ENCODE measurements around the gene FADS2.
A peak's percentile ranks its signal among the peaks of the same experiment; 100 is the strongest.

Gene FADS2

DNA sequence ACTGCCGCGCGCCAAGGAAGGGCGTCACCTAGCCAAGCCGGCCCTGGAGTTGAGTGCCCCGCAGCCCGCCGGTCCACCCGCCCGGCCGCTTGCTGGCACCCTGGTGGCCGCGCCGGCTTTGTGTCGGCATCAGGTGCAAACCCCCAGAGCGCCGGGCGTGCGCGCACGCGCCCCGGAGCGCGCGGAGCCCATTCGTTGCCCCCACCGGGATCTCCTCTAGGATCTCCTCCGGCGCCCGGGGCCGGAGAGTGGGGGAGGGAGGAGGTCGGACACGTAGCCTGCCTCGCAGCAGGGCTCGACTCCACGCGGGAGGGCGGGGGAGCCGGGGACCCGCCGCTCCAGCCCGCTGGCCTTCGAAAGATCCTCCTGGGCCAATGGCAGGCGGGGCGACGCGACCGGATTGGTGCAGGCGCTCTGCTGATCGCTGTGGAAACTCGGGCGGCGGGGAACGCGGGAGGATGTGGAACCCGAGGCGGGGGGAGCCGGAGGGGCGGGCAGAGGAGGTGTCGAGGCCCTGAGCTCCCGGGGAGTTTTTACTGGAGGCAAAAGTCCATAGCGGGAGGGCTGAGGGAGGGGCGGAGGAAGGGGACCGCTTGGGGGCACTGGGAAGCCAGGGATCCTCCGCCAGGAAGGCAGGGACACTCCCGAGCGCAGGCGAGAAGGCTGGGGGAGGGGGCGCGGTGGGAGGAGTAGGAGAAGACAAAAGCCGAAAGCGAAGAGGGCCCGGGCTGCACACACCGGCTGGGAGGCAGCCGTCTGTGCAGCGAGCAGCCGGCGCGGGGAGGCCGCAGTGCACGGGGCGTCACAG, at the start of gene FADS2:
FADS2 (plus strand) TSS at position 730 of the 808 bp plus-strand sequence. CDS start 91 bp downstream, outside the sequence.
- peak; percentile 26 for DNase-seq (ENCODE audit: low read depth)

DNA sequence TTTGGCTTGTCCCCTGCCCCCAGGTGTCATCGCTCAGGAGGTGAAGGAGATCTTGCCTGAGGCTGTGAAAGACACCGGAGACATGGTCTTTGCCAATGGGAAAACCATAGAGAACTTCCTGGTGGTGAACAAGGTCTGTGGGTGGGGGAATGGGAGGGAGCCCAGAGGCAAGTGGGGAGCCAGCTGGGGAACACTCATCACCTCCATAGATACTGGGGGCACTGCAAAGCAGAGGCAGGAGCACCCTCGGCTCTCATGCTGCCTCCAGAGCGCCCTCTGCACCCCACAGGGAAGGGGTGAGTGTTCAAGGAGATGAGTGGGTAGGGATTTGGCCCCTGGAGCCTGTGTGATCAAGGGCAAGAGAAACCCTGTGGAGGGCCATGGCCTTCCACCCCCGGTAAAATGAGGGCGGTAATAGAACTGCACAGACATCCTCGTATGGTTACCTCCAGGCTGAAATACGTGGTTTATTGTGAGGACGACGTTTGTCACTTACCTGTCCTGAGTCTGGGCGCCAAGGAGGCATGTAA, 49.7 kb upstream of the FADS2 start:
- DNase-seq (ENCODE audit: low read depth): no peak

DNA sequence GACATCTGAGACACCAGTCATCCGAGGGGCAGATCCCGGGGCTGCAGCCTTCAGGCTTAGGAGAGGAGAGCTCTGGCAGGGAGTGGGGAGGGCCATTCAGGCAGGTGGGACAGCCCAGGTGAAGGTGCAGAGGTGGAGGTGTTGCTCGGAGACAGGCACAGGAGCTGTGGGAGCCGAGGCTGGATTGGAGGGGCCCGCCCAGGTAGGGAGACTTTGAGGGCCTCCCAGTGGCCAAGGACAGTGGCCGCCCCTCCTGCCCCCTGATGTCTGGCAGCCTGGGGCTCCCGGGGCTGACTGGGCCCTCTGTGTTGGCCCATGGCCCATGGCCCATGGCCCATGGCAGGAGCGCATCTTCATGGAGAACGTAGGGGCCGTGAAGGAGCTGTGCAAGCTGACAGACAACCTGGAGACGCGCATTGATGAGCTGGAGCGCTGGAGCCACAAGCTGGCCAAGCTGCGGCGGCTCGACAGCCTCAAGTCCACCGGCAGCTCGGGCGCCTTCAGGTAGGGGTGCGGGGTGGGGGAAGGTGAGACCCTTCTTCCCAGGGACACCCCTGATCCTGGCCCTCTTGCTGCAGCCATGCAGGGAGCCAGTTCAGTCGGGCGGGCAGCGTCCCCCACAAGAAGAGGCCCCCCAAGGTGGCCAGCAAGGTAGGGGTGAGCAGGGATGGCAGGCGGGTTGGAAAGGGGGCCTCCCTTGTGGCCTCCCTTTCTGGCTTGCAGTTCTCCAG, 49.0 kb upstream of the FADS2 start:
- DNase-seq (ENCODE audit: low read depth): no peak

DNA sequence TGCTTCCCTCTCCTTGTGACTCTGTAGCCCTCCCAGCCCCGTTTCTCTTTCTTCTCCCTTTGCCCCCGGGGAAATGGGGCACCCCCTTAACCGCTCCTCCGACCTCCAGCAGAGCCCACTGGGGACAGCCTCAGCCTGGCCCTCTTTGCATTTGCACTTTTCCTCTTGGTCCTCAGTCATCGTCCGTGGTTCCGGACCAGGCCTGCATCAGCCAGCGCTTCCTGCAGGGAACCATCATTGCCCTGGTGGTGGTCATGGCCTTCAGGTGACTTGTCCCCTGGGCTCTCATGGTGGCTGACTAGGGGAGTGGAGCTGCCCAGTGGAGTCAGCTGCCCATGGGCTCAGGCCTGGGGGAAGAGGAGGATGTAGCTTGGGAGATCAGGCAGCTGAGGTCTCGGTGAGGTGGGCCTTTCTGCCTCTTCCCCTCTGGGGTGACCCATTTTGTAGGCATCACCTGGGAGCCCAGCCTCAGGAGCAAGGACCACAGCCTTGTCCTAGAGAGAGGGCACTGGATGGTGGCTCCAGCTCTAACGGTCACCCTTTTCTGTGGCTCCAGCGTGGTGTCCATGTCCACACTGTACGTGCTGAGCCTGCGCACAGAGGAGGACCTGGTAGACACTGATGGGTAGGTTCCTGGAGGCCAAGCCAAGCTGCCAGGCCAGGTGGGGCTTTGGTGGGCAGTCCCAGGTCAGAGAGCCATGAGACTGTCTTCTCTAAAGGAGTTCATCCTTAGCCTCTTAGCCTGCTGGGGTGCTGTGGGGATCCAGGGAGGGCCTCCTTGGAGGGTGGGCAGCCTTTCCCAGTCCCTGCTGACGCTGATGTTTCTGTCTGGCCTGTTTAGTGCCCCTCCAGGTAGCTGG, 48.2 kb upstream of the FADS2 start:
- no peak for DNase-seq (ENCODE audit: low read depth)

DNA sequence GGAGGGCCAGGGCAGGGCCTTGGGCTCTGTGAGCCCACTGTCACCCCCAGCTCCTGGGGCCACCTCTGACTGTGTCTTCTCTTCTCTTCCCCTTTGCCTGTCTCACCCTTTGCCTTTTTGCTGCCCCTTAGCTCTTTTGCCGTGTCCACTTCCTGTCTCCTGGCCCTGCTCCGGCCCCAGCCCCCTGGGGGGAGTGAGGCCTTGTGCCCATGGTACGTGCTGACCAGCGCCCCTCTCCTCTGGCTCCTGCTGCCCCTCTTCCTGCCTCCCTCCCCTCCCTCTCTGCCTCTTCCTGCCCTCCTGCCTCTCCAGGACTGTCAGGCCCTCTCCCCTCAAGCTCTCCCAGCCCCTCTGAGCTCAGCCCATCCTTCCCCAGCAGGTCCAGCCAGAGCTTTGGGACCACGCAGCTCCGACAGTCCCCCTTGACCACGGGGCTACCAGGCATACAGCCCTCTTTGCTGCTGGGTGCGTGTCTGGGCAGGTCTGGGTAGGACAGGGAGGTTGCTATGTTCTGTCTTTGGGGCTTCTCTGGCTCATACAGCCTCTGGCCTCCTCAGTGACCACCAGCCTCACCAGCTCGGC, 47.4 kb upstream of the FADS2 start:
- no peak for DNase-seq (ENCODE audit: low read depth)

DNA sequence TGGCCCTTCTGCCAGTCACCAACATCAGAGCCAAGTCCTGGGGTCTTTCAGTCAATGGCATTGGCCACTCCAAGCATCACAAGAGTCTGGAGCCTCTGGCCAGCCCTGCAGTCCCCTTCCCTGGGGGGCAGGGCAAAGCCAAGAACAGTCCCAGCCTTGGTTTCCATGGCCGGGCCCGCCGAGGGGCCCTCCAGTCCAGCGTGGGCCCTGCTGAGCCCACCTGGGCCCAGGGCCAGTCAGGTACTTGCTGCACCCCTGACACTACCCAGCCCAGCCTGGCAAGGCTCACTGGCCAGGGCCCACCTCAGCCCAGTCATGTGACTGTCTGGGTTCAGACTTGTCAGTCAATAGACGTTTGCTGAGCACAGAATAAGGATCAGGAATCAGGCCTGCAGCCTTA, 46.5 kb upstream of the FADS2 start:
- DNase-seq (ENCODE audit: low read depth): no peak

DNA sequence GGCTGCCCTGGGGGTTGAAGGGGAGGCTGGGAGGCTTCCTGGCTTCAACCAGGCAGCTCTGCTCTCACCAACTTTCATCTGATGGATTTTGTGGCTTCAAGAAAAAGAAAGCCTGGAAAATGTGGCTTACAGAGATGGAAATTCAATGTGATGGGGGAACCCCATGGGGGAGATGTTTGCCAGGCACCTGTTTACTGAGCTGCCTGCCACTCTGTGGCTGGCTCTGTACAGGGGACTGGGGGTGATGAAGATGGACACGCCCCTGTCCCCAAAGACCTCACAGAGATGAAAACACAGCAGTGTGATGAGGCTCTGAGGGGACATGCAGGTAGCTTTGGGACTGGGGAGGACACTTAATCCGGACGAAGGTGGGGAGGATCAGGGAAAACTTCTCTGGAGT, 45.8 kb upstream of the FADS2 start:
- no peak for DNase-seq (ENCODE audit: low read depth)

DNA sequence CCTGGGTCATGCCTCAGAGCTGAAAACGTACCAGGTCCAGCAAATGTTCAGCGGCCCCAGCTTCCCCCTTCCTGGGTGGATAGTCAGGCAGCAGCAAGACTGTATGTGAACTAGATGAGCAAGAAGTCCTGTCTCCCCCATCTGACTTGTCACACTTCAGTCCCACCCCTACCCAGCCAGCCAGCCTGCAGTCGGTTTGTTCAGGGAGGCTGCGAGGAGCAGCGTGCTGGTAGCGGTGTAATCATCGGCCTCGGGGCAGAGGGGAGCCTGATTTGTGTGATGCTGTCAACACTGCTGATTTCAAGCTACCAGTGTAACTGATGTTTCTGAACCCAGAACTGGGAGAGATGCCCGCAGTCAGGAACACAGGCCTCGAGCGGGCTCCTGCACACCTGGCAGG, 45.3 kb upstream of the FADS2 start:
- DNase-seq (ENCODE audit: low read depth): no peak

DNA sequence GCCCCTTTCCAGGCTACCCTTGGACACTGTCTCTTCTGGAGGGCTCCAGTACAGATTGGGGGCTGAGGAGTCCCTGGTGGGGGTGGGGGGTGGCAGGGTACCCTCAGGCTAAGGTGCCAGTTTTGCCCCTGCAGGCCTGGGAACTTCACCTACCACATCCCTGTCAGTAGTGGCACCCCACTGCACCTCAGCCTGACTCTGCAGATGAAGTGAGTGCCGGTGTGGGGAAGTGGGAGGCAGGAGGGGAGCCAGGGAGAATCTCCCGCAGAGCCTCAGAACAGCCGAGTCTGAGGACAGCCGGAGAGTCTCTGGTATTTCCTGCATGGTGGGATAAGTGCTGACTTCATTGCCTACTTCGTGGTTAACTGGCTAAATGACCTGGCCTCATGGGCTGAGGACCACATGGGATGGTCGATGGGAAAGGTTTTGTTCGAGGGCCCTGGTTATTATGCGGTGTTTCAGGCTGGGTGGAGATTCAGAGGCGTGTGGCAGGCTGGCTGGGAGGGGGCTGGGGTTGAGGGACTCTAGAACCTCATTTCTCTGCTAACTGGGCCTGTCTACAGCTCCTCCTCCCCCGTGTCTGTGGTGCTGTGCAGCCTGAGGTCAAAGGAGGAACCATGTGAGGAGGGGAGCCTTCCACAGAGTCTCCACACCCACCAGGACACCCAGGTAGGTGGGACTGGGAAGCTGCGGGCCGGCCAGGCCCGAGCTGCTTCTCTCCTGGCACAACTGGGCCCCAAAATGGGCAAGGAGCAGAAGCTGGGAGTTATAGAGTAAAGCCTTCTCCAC, 44.2 kb upstream of the FADS2 start:
- no peak for DNase-seq (ENCODE audit: low read depth)

DNA sequence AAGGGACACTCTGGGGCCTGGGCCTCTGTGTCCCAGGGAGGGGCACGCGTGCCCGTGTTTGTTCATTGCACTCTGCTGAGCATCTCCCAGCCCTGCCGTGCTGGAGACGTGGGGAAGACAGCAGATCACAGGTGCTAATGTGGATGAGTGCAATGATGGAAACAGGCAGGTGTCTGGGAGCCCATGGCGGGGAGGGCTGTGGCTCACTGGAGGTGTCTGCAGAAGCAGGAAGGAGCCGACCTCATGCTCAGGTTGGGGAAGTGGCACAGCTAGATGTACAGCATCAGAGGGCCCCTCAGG, 43.6 kb upstream of the FADS2 start:
- no peak for DNase-seq (ENCODE audit: low read depth)

DNA sequence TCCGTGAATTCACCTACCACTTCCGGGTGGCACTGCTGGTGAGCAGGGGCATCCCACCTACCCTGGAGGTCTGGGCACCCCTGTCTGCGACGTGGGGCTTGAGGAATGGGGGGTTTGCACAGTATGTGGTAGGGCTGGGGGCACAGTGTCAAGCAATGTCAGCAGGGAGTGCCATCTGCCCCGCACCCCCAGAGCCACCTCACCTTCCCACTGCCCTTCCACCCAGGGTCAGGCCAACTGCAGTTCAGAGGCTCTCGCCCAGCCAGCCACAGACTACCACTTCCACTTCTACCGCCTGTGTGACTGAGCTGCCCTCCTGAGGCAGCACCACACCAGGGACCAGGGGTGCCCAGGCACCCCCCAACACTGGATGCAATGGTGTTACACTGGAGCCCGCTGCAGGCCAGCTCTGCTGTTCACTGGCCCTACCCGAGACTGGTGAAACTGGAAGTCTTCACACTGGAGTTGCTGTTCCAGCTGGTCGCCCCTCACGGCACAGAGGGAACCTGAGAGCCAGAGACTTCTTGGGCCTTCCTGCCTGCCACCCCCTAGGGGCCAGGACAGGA, 42.2 kb upstream of the FADS2 start:
- DNase-seq (ENCODE audit: low read depth): no peak

DNA sequence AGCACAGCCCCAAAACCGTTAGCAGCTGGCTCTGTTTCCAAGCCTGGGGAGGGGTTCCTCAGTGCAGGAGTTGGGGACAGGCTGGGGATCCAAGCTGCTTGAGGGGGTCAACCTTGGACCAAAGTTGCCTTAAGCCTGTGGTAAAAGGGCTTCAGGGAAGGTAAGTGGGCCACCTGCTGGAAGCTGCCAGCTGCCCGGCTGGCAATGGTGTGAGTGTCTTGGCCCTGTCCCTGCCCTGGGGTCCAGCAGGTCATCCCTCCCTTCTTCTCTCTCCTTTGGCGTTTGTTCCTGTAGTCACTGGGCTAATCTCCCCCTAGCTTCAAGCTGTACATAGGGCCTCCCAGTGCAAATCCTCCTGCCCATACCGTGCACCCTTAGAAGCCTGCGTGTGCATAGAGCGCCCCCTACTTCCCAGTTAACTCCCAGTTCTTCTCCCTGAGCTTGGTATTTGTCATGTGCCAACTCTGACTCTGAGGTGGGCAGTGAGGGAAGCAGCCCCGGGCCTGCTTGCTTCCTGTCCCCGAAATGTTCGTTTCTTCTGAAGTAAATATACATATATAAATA, 40.1 kb upstream of the FADS2 start:
- DNase-seq (ENCODE audit: low read depth): no peak

DNA sequence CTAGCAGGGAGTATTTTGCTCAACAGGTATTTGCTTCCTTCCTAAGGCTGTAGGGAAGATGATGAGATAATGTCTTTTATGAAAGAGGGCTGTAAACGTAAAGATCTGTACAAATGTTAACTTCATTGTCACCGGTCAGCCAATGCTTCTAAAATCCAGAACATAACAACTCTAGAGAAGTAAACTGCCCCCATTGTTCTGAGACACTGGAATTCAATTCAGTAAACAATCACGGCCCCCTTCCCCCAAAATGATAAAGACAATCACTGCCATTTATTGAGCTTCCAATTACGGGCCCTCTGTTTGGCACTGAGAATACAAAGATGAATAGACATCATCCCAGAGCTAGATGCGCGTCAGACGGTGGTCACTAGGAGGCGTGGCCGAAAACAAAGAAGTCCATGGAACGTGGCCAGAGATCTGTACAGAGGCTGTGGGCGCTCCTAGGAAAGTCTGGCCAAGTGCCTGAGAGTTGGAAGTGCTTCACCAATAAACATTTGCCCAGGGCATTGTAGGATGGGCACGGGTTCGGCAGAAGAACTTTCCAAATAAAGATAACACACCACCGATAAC, 36.3 kb upstream of the FADS2 start:
- DNase-seq (ENCODE audit: low read depth): no peak

DNA sequence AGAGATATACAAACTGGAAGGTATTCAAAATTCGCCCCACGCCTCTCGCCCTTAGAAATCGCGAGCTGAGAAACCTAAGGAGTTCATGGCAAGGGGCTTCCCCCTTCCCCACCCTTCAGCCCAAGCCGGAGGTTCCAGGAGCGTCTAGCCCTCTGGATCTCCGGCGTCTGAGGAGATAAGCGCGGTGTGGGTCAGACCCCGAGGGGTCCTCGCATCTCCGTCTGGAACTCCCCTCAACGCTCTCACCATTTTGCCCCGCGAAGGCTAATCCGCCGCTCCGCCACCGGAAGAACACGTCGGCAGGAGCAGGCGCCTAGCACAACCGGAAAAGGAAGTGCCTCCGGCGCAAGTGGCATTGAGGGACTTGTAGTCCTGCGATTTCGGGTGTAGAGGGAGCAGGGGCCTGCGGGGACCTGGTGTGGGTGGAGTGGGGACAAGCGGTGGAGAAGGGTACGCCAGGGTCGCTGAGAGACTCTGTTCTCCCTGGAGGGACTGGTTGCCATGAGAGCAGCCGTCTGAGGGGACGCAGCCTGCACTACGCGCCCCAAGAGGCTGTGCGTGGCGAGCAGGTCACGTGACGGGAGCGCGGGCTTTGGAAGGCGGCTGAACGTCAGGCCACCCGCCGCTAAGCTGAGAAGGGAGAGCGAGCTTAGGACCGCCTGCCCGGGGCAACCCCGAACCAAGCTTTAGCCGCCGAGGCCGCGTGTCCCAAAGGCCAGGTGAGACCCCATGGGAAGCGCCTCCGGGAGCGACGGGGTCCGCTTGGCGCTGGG, 35.6 kb upstream of the FADS2 start, which contains the start of the genes FEN1 and TMEM258:
FEN1 (plus strand) TSS at position 602 of the 773 bp plus-strand sequence. CDS start 2,451 bp downstream, outside the sequence.
TMEM258 (minus strand) TSS at position 290 of the 773 bp plus-strand sequence; CDS start at position 249, 41 bp downstream.
- DNase-seq (ENCODE audit: low read depth): peak; percentile 77

DNA sequence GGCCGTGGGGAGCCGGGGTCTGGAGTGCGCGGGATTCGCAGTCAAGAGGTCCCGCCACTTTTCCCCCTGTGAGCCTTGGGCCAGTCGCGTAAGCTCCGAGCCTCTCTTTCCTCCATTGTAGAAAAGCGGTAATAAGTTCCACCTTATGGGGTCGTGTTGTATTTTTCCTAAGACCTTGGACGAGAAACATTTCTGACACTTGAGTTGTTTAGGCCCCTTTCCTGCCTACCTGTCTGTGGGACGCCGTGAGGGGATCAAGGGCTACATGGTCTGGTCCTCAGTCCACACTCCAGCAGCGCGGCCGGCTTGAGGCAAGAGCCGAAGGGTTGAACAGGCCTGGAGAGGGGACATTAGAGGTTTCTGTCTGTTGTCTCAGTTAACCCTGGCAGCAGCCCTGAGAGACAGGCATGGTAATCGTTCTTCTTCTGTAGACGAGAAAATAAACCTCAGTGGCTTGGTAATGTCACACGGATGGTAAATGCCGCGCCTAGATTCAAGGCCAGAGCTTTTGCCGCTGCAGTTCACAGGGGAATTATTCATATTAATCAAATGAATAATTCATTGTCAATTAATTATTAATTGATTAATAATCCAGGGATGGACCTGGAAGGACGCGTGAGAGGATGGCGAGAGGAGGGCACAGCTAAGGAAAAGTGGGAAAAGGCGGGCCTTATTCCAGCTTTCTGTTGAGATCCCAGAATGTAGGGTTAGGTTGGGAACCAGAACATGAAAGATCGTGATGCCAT, 34.8 kb upstream of the FADS2 start:
- DNase-seq (ENCODE audit: low read depth): no peak

DNA sequence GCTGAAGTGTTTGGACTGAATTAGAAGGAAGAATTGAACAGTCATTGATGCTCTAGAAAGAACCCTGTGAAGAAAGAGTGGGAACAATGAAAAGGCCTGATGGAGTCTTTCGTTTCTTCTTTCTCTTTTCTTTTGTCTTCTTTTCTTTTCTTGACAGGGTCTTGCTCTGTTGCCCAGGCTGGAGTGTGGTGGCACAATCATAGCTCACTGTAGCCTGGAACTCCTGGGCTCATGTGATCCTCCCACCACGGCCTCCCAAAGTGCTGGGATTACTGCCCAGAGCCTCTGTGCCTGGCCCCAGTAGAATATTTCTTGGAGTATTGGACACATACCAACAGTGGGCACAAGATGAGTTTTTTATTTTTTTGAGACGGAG, 34.3 kb upstream of the FADS2 start:
- no peak for DNase-seq (ENCODE audit: low read depth)

DNA sequence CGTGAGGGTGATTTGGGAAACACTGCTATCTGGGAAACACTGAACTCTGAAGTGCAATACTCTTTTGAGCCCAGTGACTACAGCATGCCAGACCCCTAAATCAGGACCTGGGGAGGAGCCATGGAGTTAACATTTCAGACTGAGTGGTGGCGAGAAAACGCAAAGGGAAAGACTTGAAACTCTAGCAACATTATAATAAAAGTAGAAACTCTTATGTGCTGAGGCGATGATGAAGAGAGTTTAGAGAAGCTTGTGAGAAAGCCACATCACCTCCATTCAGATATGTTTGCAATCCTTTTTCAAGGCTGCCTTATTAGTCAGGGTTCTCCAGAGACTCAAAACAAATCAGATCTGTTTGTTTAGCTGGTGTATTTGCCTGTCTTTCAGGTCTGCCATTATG, 33.5 kb upstream of the FADS2 start:
- no peak for DNase-seq (ENCODE audit: low read depth)

DNA sequence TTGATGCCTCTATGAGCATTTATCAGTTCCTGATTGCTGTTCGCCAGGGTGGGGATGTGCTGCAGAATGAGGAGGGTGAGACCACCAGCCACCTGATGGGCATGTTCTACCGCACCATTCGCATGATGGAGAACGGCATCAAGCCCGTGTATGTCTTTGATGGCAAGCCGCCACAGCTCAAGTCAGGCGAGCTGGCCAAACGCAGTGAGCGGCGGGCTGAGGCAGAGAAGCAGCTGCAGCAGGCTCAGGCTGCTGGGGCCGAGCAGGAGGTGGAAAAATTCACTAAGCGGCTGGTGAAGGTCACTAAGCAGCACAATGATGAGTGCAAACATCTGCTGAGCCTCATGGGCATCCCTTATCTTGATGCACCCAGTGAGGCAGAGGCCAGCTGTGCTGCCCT, 32.6 kb upstream of the FADS2 start:
- DNase-seq (ENCODE audit: low read depth): no peak
